Mucosa of gallbladder (tissue), 1 donor: ENCODE data around the gene ERVFRD-1. TPM values are rescaled to one million over a fixed set of nuclear protein-coding genes. Genes with fewer than 3 reads are reported as not detected.
"Not testable (repeated sequence)": the region's sequence is repeated elsewhere in the genome, so short reads cannot be mapped to it uniquely, and the experiment has no call there.

Source experiments
- DNase-seq: peaks from one replicate; pipeline ENCODE4 v3.0.0-alpha.2; 2020; ENCODE audit warnings: low spot score
- total RNA-seq: library from RNA; stranded (reverse); gene quantifications from one replicate; pipeline ENCODE4 v1.2.1, GENCODE V29; 2021
- donor health status: DM: no; HTN: no; CAD: no.

ERVFRD-1 gene
- total RNA-seq, 1 donor from 2014 or later, result 0.40 TPM

DNA sequence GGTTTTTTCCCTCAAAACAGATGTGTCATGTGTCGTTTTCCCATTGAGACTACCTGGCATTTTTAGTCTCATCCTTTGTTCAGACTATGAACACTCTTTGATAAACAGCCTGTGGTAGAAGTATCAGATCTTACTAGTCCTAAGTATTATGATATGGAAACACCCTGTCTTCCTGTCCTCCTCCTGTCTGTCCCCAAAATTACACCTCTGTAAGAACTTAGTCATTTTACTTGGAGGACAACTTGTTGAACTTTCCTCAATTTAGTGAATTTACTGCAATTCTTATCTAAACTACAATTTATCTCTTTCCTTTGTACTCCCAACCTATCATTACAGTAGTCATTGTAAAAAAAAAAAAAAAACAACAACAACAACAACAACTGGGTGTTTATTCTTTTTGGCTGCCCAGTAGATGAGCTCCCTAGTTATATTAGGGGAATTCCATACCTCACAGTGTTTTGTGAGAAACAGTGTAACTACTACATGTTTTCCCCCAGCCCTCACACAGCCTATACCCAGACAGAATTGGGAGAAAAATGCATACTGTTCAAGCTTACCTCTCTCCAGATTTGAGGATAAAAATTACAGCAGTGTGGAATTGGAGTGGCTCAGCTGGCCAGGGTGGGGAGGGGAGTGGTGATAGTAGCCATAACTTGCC, 18.5 kb upstream of the ERVFRD-1 start:
- DNase-seq, result no peak

DNA sequence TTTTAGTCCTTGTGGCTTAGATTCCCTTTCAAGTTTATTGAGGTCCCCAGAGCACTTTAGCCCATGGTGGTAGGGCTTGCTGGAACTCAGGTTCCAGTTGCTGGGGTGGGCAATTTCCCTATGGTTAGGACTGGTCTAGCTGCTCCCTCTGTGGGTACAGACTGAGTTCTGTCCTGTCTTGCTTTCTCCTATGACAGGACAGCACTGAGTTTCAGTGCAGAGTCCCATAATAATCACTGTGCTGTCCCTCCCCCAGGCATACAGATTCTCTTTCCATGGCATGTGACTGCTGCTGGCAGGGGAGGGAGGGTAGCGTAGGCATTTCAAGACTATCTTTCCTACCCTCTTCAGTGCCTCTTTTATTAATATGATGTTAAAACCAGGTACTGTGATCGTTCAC, 17.1 kb upstream of the ERVFRD-1 start:
- no peak for DNase-seq

DNA sequence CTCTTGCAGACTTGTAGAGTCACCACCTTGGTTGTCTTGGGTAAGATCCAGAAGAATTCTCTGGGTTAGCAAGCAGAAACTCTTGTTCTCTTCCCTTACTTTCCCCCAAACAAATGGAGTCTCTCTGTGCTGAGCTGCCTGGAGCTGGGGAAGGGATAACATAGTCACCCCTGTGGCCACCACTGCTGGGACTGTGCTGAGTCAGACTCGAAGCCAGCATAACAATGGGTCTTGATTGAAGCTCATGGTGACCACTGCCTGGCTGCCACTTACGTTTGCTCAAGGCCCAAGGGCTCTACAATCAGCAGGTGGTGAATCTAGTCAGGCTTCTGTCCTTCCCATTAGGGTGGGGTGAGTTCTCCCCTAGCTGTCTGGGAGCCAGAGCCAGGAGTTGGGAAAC, 15.4 kb upstream of the ERVFRD-1 start:
- DNase-seq, result no peak

DNA sequence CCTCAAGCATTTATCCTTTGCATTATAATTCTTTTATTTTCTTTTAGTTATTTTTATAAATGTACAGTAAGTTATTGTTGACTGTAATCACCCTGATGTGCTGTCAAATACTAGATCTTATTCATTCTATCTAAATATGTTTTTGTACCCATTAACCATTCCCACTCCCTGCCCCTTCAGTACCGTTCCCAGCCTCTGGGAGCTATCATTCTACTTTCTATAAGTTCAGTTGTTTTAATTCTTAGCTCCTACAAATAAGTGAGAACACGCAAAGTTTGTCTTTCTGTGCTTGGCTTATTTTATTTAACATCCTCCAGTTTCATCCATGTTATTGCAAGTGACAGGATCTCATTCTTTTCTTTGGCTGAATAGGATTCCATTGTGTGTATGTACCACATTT, 12.5 kb upstream of the ERVFRD-1 start:
- no peak for DNase-seq

DNA sequence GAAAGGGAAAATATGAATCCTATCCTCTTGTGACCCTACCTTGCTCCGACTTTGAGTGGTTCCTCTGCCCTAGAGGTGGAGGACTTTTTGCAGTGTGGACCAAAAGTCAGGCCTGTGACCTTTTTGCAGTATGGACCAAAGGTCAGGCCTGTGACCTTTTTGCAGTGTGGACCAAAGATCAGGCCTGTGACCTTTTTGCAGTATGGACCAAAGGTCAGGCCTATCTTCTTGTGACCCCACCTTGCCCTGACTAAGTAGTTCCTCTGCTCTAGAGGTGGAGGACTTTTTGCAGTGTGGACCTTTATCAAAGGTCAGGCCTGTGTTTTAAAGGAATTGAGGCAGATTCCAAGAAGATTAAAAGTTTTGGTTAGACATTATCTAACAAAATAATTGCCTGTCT, 10.9 kb upstream of the ERVFRD-1 start:
- DNase-seq, result no peak

DNA sequence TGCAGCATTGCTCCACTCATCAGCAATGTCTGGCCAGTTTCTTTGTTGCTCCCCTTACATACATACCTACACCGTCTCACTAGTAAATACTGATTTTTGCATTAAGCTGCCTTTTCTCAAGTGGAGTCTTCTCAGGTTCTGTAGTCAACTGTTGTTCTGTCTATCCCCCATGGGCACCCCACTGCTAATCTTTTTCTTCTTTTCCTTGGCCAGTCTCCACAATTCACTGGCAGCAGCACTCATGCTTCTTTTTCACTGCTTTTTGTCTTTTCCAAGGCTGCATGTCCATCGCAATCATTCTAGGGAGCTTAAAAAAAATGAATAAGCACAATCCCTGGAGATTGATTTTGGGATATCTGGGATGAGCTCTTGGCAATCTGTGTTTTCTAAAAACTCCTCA, 10.3 kb upstream of the ERVFRD-1 start:
- no peak for DNase-seq

DNA sequence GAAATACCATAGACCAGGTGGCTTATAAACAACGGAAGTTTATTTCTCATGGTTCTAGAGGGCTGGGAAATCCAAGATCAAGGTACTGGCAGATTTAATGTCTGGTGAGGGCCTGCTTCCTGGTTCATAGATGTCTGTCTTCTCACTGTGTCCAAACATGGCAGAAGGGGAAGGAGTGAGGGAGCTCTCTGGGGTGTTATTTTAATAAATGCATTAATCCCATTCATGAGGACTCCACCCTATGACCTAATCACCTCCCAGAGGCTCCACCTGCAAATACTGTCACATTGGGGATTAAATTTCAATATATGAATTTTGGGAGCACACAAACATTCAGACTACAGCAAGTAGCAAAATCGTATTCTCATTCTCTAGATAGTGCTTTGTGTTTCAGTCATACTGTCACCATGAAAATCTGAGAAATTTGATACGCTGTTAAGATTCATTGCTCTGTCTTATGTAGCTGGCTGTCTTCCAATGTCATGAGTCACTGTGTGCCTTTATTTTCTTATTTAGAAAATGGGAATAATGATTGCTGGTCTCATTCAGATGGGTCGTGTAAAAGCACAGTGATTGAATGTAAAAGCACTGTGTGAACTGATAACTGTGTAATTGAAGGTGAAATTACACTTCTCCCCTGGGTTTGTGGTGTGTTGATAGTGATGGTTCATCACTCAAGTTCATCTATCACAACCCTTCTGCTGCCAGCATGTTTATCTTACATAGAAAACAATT, 8.9 kb upstream of the ERVFRD-1 start:
- no peak for DNase-seq

DNA sequence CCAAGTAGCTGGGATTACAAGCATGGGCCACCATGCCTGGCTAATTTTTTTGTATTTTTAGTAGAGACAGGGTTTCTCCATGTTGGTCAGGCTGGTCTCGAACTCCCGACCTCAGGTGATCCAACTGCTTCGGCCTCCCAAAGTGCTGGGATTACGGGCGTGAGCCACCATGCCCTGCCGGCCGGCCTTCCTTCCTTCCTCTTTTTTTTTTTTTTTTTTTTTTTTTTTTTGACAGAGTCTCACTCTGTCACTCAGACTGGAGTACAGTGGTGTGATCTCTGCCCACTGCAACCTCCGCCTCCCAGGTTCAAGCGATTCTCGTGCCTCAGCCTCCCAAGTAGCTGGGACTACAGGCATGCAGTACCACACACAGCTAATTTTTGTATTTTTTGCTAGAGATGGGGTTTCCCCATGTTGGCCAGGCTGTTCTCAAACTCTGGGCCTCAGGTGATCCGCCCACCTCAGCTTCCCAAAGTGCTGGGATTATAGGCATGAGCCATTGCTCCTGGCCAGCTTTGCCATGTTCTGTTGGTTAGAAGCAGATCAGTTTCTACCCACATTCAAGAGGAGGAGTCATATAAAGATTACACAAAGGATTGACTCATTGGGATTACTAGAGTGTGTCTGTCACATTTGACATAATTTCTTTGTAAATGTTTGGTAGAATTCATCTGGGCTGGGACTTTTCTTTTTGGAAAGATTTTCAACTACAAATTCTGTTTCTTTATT, 4.4 kb upstream of the ERVFRD-1 start:
- DNase-seq, result not testable (repeated sequence)

DNA sequence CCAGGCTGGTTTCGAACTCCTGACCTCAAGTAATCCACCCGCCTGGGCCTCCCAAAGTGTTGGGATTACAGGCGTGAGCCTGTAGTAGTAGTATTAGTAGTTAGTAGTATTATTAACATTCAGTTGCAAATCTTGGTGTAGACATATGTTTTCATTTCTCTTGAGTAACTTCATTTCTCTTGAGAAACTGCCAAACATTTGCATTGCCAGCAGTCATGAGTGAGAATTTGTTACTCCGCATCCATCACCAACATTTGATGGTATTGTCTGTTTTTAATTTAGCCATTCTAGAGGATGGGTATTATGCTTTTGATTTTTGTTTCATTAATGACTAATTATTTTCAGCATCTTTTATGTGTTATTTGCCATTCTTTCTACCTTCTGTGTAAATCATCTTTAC, 1.5 kb upstream of the ERVFRD-1 start:
- no peak for DNase-seq

DNA sequence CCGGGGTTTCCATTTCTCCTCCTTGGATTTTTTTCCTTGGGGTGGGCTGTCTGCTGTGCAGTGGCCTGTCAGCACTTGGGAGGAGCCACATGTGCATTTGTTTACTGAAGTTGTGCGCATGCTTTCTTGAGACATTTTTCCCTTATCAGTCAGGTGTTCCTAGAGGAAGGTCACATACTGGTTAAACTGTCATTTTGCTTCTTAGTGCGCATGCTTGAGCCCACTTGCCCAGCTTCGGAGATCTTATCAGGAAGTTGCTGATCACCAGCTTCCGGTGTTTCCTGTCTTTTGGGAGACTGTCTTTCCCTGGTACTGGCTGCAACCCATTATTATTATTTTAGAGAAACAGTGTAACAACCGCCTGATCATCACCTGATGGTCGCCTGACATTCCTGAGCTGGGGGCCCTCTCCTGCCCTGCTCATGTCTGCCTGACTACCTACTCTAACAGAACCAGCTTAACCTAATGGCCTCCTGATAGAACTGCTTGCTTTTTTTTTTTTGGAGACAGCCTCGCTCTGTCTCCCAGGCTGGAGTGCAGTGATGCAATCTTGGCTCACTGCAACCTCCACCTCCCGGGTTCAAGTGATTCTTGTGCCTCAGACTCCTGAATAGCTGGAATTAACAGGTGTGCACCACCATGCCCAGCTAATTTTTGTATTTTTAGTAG, 378 bp upstream of the ERVFRD-1 start:
- no peak for DNase-seq

DNA sequence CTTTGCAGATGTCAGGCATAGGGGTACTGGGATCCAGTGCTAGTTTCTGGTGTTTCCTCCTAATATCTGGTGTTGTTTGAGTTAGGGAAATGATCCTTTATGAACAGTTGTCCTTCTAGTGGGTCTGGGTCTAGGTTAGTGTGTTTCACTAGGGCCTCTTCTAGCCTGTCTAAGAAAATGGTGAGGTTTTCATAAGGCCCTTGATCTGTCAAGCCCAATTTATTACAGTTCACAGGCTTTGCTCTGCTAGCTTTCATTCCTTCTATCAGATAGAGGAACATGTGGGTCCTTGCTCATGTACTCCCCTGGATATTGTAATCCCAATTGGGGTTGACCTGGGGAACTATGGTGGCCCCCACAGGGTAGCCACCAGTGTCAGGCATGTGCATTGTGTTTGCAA, 2.8 kb downstream of the ERVFRD-1 start:
- DNase-seq, result no peak

DNA sequence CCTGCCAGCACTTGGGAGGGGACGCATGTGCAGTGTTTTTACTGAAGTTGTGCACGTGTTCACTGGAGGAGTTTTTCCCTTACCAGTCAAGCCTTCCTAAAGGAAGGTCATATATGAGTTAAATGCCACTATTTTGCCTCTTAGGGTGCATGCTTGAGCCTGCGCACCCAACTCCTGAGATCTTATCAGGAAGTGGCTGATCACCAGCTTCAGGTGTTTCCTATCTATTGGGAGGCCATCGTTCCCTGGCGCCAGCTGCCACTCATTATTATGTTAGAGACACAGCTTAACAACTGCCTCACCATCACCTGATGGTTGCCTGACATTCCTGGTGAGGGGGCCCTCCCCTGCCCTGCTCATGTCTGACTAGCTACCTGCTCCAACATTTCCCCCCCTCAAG, 8.5 kb downstream of the ERVFRD-1 start:
- DNase-seq, result no peak

DNA sequence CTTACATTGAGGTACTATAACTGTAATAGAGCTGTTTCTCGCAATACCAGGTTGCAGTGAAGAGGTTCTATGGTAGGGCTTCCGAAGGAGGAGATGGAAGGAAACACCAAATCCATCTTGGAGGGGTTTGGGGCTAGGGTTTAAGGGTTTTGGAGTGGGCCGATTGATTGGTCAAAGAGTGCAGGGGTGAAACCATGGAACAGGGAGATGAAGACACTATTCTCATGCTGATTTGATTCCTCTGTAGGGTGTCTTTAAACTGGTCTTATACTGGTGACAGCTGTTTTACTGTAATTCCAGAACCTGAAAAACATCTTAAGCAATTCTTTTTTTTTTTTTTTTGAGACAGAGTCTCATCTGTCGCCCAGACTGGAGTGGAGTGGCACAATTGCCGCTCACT, 10.1 kb downstream of the ERVFRD-1 start:
- DNase-seq, result no peak

DNA sequence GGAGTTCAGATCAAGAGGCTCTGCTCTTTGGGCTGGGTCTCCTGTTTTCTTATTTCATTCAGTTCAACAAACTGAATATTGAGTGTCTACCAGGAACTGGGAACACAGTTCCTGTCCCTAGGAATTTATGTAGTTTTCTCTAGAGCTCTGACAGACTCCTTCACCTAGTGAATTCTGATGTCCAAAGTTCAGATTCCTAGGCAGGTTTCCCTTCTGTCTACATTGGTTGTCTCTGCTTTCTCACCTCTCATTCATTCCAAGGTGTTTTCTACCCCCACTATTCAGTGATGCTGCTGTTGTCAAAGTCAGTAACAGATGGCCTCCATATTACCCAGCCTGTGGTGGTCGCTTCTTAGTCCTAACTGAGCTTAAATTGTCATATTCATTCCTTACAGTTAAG, 13.5 kb downstream of the ERVFRD-1 start:
- no peak for DNase-seq

DNA sequence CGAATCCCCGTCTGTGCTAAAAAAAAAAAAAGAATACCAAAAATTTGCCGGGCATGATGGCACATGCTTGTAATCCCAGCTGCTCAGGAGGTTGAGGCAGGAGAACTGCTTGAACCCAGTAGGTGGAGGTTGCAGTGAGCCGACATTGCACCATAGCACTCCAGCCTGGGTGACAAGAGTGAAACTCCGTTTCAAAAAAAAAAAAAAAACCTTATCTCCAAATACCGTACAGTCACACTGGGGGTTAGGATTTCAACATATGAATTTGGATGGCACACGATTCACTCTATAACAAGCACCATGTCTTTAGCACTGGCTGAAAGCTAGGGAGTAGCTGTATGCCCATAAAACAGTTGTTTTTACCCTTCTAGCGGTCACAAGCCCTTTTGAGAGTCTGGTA, 14.0 kb downstream of the ERVFRD-1 start:
- no peak for DNase-seq

DNA sequence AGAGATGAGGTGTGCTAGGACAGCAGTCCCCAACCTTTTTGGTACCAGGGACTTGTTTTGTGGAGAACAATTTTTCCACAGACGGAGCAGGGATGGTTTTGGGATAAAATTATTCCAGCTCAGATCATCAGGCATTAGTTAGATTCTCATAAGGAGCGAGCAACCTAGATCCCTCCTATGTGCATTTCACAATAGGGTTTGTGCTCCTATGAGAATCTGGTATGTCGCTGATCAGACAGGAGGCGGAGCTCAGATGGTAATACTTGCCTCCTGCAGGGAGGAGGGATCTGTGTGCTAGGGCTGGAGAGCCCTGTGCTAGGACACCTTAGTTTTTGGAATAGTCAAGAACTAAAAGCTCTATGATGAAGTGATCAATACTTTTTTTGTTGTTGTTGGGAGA, 15.4 kb downstream of the ERVFRD-1 start:
- peak; percentile 23 for DNase-seq

DNA sequence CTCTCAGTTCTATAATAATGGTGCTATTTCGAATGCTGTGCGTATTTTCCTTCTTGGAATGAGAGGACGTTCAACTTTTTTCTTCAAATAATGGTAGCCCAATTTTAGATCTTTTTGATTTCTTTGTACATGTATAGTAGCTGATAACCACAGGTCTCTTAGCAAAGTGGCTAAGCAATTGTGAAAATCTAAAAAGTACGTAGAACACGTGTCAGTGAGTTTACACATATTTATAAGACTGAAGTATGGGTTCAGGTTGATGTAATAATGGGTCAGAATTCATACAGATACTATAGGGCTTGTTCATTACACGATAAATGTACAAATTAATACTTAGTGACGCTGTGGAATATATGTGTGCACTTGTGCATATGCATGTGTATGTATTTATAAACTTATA, 16.6 kb downstream of the ERVFRD-1 start:
- DNase-seq, result no peak

DNA sequence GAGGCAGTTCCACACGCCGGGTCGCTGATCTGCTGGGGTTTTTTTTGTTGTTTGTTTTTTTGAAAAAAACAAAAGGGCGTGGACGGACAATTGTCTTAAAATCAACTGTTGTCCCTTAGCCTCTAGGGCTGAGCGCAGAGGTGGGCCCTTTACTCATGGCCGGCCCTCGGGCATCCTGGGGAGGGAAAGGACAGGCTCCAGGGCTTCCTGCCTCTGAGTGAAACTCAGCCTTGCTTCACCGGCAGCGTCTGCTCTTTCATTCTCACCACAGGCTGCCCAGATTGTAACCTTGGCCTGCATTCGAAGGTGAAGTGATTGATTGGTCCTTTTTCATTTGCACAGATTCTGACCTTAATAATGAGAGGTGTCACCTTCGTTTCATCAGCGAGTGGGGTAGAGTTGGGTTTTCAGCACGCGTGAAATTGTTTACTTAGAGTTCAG, 17.1 kb downstream of the ERVFRD-1 start:
- DNase-seq, result peak; percentile 36

DNA sequence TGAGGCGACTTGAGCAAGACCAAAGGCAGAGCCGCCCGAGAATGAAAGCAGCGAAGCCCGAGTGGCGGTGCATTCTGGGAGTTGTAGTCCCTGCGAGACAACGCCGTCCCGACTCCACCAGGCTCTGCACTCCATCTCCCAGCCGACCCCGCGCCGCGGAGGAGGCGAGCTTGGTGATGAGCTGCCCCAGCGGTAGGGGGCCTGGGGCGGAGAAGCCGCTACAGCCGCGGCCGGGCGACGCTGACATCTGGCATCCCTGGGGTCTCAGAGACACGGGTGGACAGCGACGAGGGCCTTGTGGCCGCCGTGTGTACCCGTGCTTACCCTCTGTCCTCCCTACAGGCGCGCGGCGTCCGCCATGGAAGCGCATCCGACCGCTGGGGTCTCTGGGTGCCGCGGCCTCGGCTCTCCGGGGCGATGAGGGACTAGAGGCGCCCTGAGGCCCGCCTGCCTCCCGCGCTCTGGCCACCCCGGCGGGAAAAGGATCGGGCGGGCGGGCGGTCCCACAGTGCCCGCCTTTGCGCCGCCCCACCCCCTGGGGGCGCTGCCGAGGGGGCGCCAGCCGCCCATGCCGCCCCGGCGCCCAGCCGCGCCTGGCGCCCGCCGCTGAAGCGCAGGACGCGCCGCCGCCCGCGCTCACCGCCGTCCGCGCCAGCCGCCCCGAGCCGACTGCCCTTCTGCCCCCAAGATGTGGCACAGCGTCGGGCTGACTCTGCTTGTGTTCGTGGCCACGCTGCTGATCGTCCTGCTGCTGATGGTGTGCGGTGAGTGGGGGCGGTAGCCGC, 17.7 kb downstream of the ERVFRD-1 start, which contains the start of gene SMIM13:
SMIM13 (plus strand) TSS at position 209 of the 785 bp plus-strand sequence; CDS start at position 689, 480 bp downstream.
- DNase-seq, result peak; percentile 98

DNA sequence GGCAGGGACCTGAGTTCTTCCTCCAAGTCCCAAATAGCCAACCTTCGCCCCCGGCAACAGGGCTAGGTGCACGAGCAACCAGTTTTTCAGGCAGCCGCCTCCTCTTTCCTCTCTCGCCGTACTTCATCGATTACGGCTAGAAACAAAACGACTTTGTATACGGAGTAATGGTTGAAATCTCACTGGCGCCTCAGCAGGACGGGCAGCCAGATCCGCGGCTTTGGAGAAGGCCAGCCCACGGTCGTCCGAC, 18.2 kb downstream of the ERVFRD-1 start:
- DNase-seq, result no peak

DNA sequence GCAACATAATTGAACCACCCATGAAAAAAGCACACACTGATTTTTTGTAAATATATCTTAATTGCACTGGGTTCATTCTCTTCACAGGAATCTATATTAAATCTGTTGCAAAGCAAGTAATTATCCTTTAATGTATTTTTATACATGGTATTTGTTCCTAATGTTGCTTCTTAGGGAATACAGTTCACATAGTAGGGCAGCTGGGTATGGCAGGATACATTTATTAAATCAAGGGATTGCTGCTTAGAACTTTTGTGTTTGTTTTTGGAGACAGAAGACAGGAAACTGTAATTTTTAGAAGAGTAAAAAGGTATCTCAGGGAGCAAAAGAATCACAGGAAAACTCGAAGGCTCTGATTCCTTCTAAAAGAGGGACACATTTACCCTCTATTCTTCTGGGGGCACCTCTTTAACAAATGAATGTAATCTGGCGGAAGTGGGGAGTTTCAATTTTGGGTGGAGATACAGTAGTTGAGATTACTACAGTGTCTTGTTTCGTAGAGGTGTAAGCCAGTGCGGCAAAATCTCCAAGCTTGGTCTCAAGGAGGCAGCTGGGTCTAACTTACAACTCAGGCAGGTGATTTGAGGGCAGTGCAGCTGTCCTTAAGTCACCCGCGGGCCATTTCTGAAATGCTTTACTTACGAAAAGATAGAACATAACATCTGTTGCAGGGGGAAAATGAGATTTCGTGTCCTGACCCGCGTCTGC, 18.7 kb downstream of the ERVFRD-1 start:
- no peak for DNase-seq
